Activated CD4-positive, alpha-beta T cell treated with anti-CD3 and anti-CD28 coated beads, Interleukin-2, amount 50 U/mL, for 24 hours (primary cell): ENCODE measurements around the gene FAHD1.

Experiments
- DNase-seq, 2 donors: peaks; one replicate each; pipeline ENCODE4 v3.0.0-alpha.2; 2020; ENCODE audit warnings: low read depth in 1 of 2, low spot score in 1 of 2

The FAHD1 gene

DNA sequence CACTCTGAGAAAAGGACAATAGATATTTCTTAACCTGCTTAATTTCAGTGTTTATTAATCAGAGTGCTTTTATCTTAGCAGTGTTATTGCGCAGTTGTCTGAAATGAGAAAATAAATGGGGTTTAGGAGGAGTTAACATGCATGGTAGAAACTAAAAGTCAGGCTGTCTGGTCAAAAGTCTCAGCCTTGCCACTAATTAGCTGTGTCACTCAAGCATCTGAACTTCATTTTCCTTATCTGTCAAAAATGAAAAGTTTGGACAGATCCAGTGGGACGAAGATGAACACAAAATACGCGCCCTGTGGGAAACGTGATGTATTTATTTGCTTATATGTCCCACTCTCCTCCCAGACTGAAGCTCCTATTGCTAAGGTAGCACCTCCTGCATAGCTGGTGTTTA is 51.2 kb downstream of the FAHD1 start:
- DNase-seq, result no peak
